NCI-H82 (cell line): ENCODE measurements around the gene PCSK4.
"Not testable (repeated sequence)": the region's sequence is repeated elsewhere in the genome, so short reads cannot be mapped to it uniquely, and the experiment has no call there.

Source experiments
- DNase-seq: peaks from one replicate; lab custom pipeline; 2025; lab: John Stamatoyannopoulos, UW

Gene PCSK4

GRCh38 chr19:1490311-1491113 lies at the start of gene PCSK4:
Gene PCSK4 (minus strand): TSS chr19:1490350. CDS start chr19:1490346, 4 bp downstream.
- peak; percentile 99 for DNase-seq

GRCh38 chr19:1539749-1540148 lies 49.6 kb upstream of the PCSK4 start:
- not testable (repeated sequence) for DNase-seq

GRCh38 chr19:1538978-1539377 lies 48.8 kb upstream of the PCSK4 start:
- peak; percentile 22 for DNase-seq

GRCh38 chr19:1535699-1536098 lies 45.5 kb upstream of the PCSK4 start:
- not testable (repeated sequence) for DNase-seq

GRCh38 chr19:1534972-1535371 lies 44.8 kb upstream of the PCSK4 start:
- DNase-seq: no peak

GRCh38 chr19:1533510-1534150 lies 43.5 kb upstream of the PCSK4 start:
- DNase-seq: no peak

GRCh38 chr19:1532003-1532402 lies 41.9 kb upstream of the PCSK4 start:
- no peak for DNase-seq

GRCh38 chr19:1531587-1531986 lies 41.4 kb upstream of the PCSK4 start:
- DNase-seq: no peak

- not testable (repeated sequence) for DNase-seq
These were observed 40.7 kb upstream of the PCSK4 start for GRCh38 chr19:1530856-1531255.

GRCh38 chr19:1529430-1529816 lies 39.3 kb upstream of the PCSK4 start:
- no peak for DNase-seq

- no peak for DNase-seq
These were observed 38.7 kb upstream of the PCSK4 start for GRCh38 chr19:1528596-1529429.

- DNase-seq: no peak
These were observed 37.6 kb upstream of the PCSK4 start for GRCh38 chr19:1527650-1528309.

- DNase-seq: no peak
These were observed 37.0 kb upstream of the PCSK4 start for GRCh38 chr19:1526979-1527649.

GRCh38 chr19:1526066-1526778 lies 36.1 kb upstream of the PCSK4 start:
- no peak for DNase-seq

GRCh38 chr19:1525343-1525742 lies 35.2 kb upstream of the PCSK4 start:
- DNase-seq: no peak

- no peak for DNase-seq
These were observed 34.8 kb upstream of the PCSK4 start for GRCh38 chr19:1524972-1525325.

- no peak for DNase-seq
These were observed 34.3 kb upstream of the PCSK4 start for GRCh38 chr19:1524287-1524971.

GRCh38 chr19:1523412-1524286 lies 33.5 kb upstream of the PCSK4 start, which contains the start of gene PLK5:
Gene PLK5 (plus strand): TSS chr19:1524077. CDS start chr19:1526997, 2,920 bp downstream.
- no peak for DNase-seq

- no peak for DNase-seq
These were observed 32.7 kb upstream of the PCSK4 start for GRCh38 chr19:1522838-1523237.
